Muscle layer of duodenum (tissue), 2 donors: ENCODE data around the gene SGO2.
"Not testable (repeated sequence)": the region's sequence is repeated elsewhere in the genome, so short reads cannot be mapped to it uniquely, and the experiment has no call there.

Experiments used
- H3K27ac ChIP-seq: one replicate; pipeline ENCODE4 v1.7.0; 2013; ENCODE audit warnings: mild to moderate bottlenecking, low read length
- H3K27me3 ChIP-seq: one replicate; pipeline ENCODE4 v1.7.0; 2013; ENCODE audit warnings: low read depth, mild to moderate bottlenecking, control low read depth, low read length
- H3K36me3 ChIP-seq, 2 donors: one replicate each; pipeline ENCODE4 v1.7.0; 2013; ENCODE audit warnings: low read length in 2 of 2, control low read depth in 1 of 2, mild to moderate bottlenecking in 1 of 2; ENCODE audit not compliant: insufficient read depth in 2 of 2, control insufficient read depth in 1 of 2
- H3K4me1 ChIP-seq, 2 donors: one replicate each; pipeline ENCODE4 v1.7.0; 2013; ENCODE audit warnings: low read length in 2 of 2, mild to moderate bottlenecking in 2 of 2, control low read depth in 1 of 2, moderate library complexity in 1 of 2; ENCODE audit not compliant: insufficient read depth in 2 of 2, control insufficient read depth in 1 of 2
- H3K4me3 ChIP-seq, 2 donors: one replicate each; pipeline ENCODE4 v1.7.0; 2013; ENCODE audit warnings: low read length in 2 of 2, low read depth in 1 of 2, mild to moderate bottlenecking in 1 of 2
- H3K9me3 ChIP-seq, 2 donors: one replicate each; pipeline ENCODE4 v1.7.0; 2013; ENCODE audit warnings: low read length in 2 of 2, control low read depth in 1 of 2, mild to moderate bottlenecking in 1 of 2; ENCODE audit not compliant: control insufficient read depth in 1 of 2
- donor health status: healthy.

Gene SGO2

DNA sequence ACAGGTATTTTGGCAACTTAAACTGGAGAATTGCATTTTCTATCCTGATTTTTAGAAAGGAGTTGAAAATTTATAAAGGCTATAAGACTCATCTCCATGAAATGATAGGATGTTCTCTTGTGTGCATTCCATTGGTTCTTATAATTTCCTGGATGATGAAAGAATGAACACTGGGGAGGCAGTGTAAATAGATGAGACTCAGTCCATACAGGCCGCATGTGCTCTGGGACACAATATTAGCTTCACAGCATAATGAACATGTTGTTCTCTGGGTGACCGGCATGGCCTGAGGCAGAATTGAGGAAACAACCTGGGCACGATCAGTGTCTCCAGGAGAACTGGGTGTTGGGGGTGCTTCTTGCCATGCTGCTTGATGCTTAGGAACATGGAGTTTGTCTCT, 98.7 kb downstream of the SGO2 start:
- Histone ChIP-seq H3K4me3 (no peak overlapping the region), H3K27ac (no peak overlapping the region), H3K27me3 (no peaks in the 10 kb centered on the region), H3K4me1 (no peaks in the 10 kb centered on the region), H3K36me3 (no peaks in the 10 kb centered on the region), H3K9me3 (no peaks in the 10 kb centered on the region)

DNA sequence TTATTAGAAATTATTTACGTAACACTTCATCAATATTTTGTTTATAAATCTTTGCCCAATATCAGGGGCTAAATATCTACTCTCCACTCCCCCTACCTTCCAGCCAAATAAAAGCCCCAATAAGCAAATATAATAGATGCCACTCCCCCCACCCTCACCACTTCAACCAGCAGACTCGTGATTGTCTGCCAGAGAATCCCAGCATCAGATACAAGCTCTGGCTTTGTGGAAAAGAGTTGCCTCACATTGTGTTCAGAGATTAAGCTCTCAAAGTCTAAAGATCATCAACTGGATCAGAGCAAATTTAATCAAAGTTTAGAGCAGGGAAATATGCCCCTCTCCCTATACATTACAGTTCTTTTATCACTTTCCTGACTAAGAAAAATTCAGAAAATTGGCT, 99.3 kb downstream of the SGO2 start:
- H3K4me1 ChIP-seq: no peaks in the 10 kb centered on the region
- no peak overlapping the region for H3K27ac ChIP-seq
- no peaks in the 10 kb centered on the region for H3K27me3 ChIP-seq
- no peak overlapping the region for H3K4me3 ChIP-seq
- H3K9me3 ChIP-seq: no peaks in the 10 kb centered on the region
- no peaks in the 10 kb centered on the region for H3K36me3 ChIP-seq

DNA sequence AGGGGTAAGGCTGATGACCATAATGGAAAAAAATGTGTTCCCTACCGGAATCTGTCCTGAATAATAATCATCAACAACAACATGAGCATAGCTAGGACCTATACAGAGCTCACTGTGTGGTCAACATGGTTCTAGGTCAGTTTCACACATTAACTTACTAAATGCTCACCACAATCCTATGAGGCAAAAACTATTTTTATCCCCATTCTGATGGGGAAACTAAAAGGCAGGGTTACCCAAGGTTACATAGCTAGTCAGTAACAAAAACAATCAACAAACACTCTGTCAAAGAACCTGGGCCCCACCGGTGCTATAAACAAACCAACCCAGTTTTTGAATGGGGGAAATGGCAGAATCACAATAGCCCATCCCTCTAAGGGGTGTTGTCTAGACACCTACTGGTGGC, 100.0 kb downstream of the SGO2 start:
- H3K9me3 ChIP-seq: no peaks in the 10 kb centered on the region
- no peaks in the 10 kb centered on the region for H3K36me3 ChIP-seq
- no peaks in the 10 kb centered on the region for H3K27me3 ChIP-seq
- no peaks in the 10 kb centered on the region for H3K4me1 ChIP-seq
- H3K27ac ChIP-seq: no peak overlapping the region
- H3K4me3 ChIP-seq: no peak overlapping the region

GRCh38 chr2:200627110-200627770, 101.2 kb downstream of the SGO2 start:
- H3K27me3 ChIP-seq: no peaks in the 10 kb centered on the region

GRCh38 chr2:200628461-200628860, 102.5 kb downstream of the SGO2 start:
- H3K36me3 ChIP-seq, H3K27me3 ChIP-seq, H3K9me3 ChIP-seq, H3K4me1 ChIP-seq, H3K4me3 ChIP-seq, H3K27ac ChIP-seq: not testable (repeated sequence)

More at GRCh38 chr2:200627110-200627770, 101.2 kb downstream of the SGO2 start:
- Histone ChIP-seq H3K36me3 (no peaks in the 10 kb centered on the region), H3K4me1 (no peaks in the 10 kb centered on the region), H3K4me3 (no peak overlapping the region), H3K27ac (no peak overlapping the region), H3K9me3 (no peaks in the 10 kb centered on the region)

GRCh38 chr2:200631287-200631686, 105.3 kb downstream of the SGO2 start:
- no peaks in the 10 kb centered on the region for H3K36me3 ChIP-seq
- H3K9me3 ChIP-seq: no peaks in the 10 kb centered on the region
- no peaks in the 10 kb centered on the region for H3K4me1 ChIP-seq

More at GRCh38 chr2:200631287-200631686, 105.3 kb downstream of the SGO2 start:
- Histone ChIP-seq H3K27ac (no peak overlapping the region), H3K27me3 (no peaks in the 10 kb centered on the region), H3K4me3 (no peak overlapping the region)
